ENCODE results near the gene ANO1.

Gene ANO1

DNA sequence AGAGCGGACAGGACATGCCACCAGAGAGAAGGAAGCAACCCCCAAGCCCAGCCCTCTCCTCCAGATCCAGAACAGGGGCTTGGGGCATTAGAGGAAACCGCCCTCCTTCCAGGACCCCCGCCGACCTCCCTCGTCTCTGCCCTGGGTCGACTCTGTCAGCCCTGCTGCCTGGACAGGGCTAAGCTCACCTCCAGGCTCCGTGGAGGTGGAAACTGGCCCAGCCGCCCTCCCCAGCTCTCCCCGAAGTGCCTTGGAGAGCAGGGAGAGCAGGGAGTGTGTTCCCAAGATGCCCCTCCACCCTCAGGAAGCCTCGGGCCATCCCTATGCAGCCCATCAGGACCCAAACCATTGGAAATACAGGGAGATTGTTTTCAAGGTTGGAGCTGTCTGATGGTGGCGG, 26.8 kb downstream of the ANO1 start:
- H3K4me3 ChIP-seq (ENCODE audit: insufficient read depth, low read depth, low read length, poor library complexity, severe bottlenecking): no peak overlapping the region
- no peak for DNase-seq
- H3K9me3 ChIP-seq (ENCODE audit: control insufficient read depth, low read length): no peaks in the 10 kb centered on the region
- H3K36me3 ChIP-seq (ENCODE audit: control insufficient read depth, insufficient read depth, low read length): no peaks in the 10 kb centered on the region
- no peaks in the 10 kb centered on the region for H3K4me1 ChIP-seq (ENCODE audit: control insufficient read depth, insufficient read depth, low read length, poor library complexity, severe bottlenecking)
- peaks cover 7% of the 10 kb centered on the region for H3K27me3 ChIP-seq (replicated peaks; ENCODE audit: control insufficient read depth, insufficient read depth, low read length, poor library complexity, severe bottlenecking)
- no peak overlapping the region for H3K27ac ChIP-seq (ENCODE audit: insufficient read depth, low read length, poor library complexity, severe bottlenecking)

DNA sequence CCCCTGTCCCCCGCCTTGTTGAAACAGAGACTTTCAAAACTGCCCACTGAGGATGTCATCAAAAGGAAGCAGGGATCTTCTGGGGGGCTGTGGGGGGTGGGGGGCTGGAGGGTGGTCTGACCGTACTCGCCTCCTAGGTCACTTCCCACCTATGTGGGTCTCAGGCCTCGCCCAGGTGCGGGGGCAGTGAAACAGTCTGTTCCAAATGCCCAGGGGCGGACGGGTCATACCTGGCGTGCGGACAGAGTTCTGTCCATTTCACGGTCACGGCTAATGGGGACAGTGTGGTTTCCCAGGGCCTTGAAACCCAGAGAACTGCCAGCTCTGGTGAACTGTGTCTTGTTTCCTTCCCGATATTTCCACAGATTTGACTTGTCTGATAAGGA, 27.2 kb downstream of the ANO1 start:
- H3K36me3 ChIP-seq (ENCODE audit: control insufficient read depth, insufficient read depth, low read length): no peaks in the 10 kb centered on the region
- H3K4me3 ChIP-seq (ENCODE audit: insufficient read depth, low read depth, low read length, poor library complexity, severe bottlenecking): no peak overlapping the region
- peaks cover 7% of the 10 kb centered on the region for H3K27me3 ChIP-seq (replicated peaks; ENCODE audit: control insufficient read depth, insufficient read depth, low read length, poor library complexity, severe bottlenecking)
- no peaks in the 10 kb centered on the region for H3K9me3 ChIP-seq (ENCODE audit: control insufficient read depth, low read length)
- no peak for DNase-seq
- no peak overlapping the region for H3K27ac ChIP-seq (ENCODE audit: insufficient read depth, low read length, poor library complexity, severe bottlenecking)
- no peaks in the 10 kb centered on the region for H3K4me1 ChIP-seq (ENCODE audit: control insufficient read depth, insufficient read depth, low read length, poor library complexity, severe bottlenecking)

DNA sequence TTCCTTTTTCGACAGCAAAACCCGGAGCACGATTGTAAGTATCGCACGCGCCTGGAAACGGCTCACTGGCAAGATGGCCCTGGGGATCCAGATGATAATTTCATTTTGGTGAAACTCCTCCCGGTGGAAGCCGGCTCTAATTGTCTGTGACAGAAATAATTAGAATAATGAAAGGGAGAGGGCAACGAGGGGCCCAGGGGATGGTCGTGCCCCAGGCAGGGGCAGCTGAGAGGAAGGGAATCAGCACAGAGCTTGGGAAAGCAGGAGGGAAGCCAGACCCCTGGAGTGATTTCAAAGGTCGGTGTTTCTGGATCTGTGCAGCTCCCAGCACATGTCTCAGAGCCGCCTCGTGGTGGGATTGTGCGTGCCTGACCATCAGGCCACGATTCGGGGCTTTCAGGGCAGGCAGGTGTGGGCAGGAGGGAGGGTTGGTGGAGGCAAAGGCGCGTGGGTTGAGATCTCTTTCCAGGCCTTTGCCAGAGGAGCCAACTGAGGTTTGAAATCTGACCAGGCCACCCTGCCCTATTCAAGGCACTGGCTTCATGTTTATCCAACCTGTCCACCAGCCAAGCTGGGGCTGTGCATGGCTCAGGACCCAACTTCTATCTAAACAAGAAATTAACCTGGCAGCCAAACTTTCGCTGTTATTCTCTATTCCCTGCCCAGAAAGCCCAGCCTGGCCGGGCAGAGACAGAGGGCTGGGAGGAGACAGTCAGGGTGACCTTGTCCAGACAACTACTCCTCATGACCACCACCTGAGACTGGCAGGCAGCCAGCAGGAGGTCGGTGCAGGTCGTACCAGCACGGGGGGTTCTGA, 27.8 kb downstream of the ANO1 start:
- Histone ChIP-seq H3K9me3 (ENCODE audit: control insufficient read depth, low read length) (no peaks in the 10 kb centered on the region), H3K36me3 (ENCODE audit: control insufficient read depth, insufficient read depth, low read length) (no peaks in the 10 kb centered on the region), H3K27me3 (replicated peaks; ENCODE audit: control insufficient read depth, insufficient read depth, low read length, poor library complexity, severe bottlenecking) (peaks cover 7% of the 10 kb centered on the region), H3K27ac (ENCODE audit: insufficient read depth, low read length, poor library complexity, severe bottlenecking) (no peak overlapping the region), H3K4me3 (ENCODE audit: insufficient read depth, low read depth, low read length, poor library complexity, severe bottlenecking) (no peak overlapping the region), H3K4me1 (ENCODE audit: control insufficient read depth, insufficient read depth, low read length, poor library complexity, severe bottlenecking) (no peaks in the 10 kb centered on the region)
- DNase-seq: no peak

DNA sequence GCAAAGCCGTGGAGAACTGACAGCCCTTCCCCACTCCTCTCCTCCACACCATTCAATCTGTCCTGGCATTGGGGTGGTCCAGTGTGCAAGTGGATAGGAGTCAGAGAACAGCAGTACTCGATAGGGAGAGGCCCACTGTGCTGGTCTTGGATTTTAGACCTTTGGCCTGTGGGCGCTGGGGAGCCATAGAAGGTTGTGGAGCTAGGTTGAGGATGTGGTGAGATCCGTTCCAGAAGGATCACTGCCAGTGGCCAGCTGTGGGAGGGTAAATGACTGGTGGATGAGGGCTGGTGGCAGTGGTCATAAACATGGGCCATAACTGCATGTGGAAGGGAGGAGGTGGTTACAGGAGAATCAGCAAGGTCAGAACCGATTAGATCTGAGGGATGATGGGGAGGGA, 28.6 kb downstream of the ANO1 start:
- Histone ChIP-seq H3K4me3 (ENCODE audit: insufficient read depth, low read depth, low read length, poor library complexity, severe bottlenecking) (no peak overlapping the region), H3K4me1 (ENCODE audit: control insufficient read depth, insufficient read depth, low read length, poor library complexity, severe bottlenecking) (no peaks in the 10 kb centered on the region), H3K27me3 (replicated peaks; ENCODE audit: control insufficient read depth, insufficient read depth, low read length, poor library complexity, severe bottlenecking) (peaks cover 7% of the 10 kb centered on the region), H3K27ac (ENCODE audit: insufficient read depth, low read length, poor library complexity, severe bottlenecking) (no peak overlapping the region), H3K36me3 (ENCODE audit: control insufficient read depth, insufficient read depth, low read length) (no peaks in the 10 kb centered on the region), H3K9me3 (ENCODE audit: control insufficient read depth, low read length) (no peaks in the 10 kb centered on the region)
- no peak for DNase-seq

DNA sequence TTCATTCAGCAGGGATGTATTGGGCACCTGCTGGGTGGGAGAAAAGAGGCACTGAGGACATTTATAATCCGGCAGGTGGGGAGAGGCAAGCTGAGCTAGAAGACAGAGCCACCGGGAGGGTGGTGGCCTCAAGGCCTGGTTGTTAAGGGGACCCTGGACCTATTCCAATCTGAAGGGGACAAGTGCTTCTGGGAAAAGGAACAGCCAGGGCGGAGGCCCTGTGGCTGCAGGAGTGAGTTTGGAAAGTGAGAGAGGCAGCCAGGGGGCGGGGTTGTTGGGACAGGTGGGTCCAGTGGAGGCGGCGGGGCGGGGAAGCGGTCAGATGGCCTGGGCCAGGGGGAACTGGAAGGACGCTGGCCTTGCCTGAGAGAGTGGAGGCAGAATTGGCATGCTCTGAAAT, 29.1 kb downstream of the ANO1 start:
- H3K36me3 ChIP-seq (ENCODE audit: control insufficient read depth, insufficient read depth, low read length): no peaks in the 10 kb centered on the region
- H3K4me3 ChIP-seq (ENCODE audit: insufficient read depth, low read depth, low read length, poor library complexity, severe bottlenecking): no peak overlapping the region
- no peak overlapping the region for H3K27ac ChIP-seq (ENCODE audit: insufficient read depth, low read length, poor library complexity, severe bottlenecking)
- no peak for DNase-seq
- H3K9me3 ChIP-seq (ENCODE audit: control insufficient read depth, low read length): no peaks in the 10 kb centered on the region
- peaks cover 7% of the 10 kb centered on the region for H3K27me3 ChIP-seq (replicated peaks; ENCODE audit: control insufficient read depth, insufficient read depth, low read length, poor library complexity, severe bottlenecking)
- H3K4me1 ChIP-seq (ENCODE audit: control insufficient read depth, insufficient read depth, low read length, poor library complexity, severe bottlenecking): no peaks in the 10 kb centered on the region

DNA sequence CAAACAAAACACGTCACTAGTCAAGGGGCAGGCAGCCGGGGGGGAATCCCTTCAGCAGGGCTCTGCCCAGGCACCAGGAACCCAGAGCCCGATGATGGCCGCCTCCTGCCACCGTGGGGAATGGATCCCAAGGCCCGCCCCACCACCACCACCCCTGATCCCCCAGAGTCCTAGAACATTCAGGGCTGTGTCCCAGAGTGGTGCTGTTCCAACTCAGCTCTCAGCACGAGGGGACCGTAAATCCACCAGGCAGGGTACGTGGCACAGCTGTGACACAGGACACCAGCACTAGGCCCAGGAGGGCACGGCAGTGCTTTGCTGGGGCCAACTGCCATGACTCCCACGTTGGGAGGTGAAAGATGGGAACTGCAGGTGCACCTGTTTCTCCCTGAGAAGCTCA, 29.6 kb downstream of the ANO1 start:
- peaks cover 4% of the 10 kb centered on the region for H3K27me3 ChIP-seq (replicated peaks; ENCODE audit: control insufficient read depth, insufficient read depth, low read length, poor library complexity, severe bottlenecking)

DNA sequence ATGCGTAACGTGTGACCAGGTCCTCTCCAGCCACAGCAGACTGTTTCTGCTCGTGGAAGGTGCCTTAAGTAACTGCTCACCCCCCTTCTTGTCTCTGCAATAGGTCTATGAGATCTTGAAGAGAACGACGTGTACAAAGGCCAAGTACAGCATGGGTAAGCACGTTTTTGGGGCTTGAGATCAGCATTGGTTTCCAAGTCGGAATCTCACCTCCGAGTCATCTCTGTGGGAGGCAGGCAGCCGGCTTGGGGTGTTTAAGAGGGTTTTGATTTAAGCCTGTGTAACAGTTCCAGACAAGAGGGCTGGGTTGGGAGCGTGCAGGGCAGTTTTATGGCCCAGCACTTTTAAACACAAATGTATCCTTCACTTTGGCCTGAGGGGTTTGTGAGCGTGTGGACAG, 30.1 kb downstream of the ANO1 start:
- no peak for DNase-seq
- Histone ChIP-seq H3K9me3 (ENCODE audit: control insufficient read depth, low read length) (no peaks in the 10 kb centered on the region), H3K4me3 (ENCODE audit: insufficient read depth, low read depth, low read length, poor library complexity, severe bottlenecking) (no peak overlapping the region), H3K27me3 (replicated peaks; ENCODE audit: control insufficient read depth, insufficient read depth, low read length, poor library complexity, severe bottlenecking) (no peaks in the 10 kb centered on the region), H3K27ac (ENCODE audit: insufficient read depth, low read length, poor library complexity, severe bottlenecking) (no peak overlapping the region), H3K4me1 (ENCODE audit: control insufficient read depth, insufficient read depth, low read length, poor library complexity, severe bottlenecking) (no peaks in the 10 kb centered on the region), H3K36me3 (ENCODE audit: control insufficient read depth, insufficient read depth, low read length) (no peaks in the 10 kb centered on the region)

More for the DNA sequence above, 29.6 kb downstream of the ANO1 start:
- H3K27ac ChIP-seq (ENCODE audit: insufficient read depth, low read length, poor library complexity, severe bottlenecking): no peak overlapping the region
- H3K9me3 ChIP-seq (ENCODE audit: control insufficient read depth, low read length): no peaks in the 10 kb centered on the region
- no peaks in the 10 kb centered on the region for H3K36me3 ChIP-seq (ENCODE audit: control insufficient read depth, insufficient read depth, low read length)
- DNase-seq: no peak
- no peak overlapping the region for H3K4me3 ChIP-seq (ENCODE audit: insufficient read depth, low read depth, low read length, poor library complexity, severe bottlenecking)
- H3K4me1 ChIP-seq (ENCODE audit: control insufficient read depth, insufficient read depth, low read length, poor library complexity, severe bottlenecking): no peaks in the 10 kb centered on the region

DNA sequence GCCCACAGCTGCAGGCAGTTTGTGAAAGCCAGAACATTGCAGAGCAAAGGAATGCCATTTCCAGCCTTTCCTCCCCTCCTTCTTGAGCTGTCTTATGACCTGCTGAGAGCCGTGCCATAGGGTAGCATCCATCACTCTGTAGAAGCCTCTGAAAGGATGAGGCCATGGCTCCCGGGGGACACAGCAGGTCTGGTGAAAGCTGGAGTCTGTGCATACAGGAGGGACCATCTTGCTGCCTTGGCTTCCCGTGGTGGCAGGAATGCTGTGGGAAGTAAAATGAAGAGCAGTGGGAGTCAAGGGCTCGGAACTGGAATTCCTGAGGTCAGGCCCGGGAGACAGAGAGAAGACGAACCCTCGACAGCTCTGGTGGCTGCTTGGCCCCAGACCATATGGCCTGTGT, 30.9 kb downstream of the ANO1 start:
- no peak overlapping the region for H3K27ac ChIP-seq (ENCODE audit: insufficient read depth, low read length, poor library complexity, severe bottlenecking)
- no peak overlapping the region for H3K4me3 ChIP-seq (ENCODE audit: insufficient read depth, low read depth, low read length, poor library complexity, severe bottlenecking)
- H3K36me3 ChIP-seq (ENCODE audit: control insufficient read depth, insufficient read depth, low read length): no peaks in the 10 kb centered on the region
- DNase-seq: no peak
- no peaks in the 10 kb centered on the region for H3K4me1 ChIP-seq (ENCODE audit: control insufficient read depth, insufficient read depth, low read length, poor library complexity, severe bottlenecking)
- H3K27me3 ChIP-seq (replicated peaks; ENCODE audit: control insufficient read depth, insufficient read depth, low read length, poor library complexity, severe bottlenecking): no peaks in the 10 kb centered on the region
- no peaks in the 10 kb centered on the region for H3K9me3 ChIP-seq (ENCODE audit: control insufficient read depth, low read length)

DNA sequence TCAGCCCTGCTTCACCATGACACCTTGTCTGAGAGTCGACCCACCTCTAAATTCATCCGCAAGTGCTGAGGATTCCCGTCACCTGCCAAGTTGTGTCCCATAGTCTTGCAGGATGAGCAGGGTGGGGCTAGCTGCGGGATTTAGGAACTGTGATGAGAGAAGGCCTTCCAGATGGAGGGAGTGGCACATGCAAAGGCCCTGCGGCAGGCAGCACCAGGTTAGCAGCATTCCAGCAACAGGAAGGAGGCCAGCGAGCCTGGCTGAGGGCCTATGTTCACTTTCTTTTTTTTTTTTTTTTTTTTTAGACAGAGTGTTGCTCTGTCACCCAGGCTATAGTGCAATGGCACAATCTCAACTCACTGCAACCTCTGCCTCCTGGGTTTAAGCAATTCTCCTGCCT, 31.8 kb downstream of the ANO1 start:
- H3K9me3 ChIP-seq (ENCODE audit: control insufficient read depth, low read length): no peaks in the 10 kb centered on the region
- no peak for DNase-seq
- H3K27ac ChIP-seq (ENCODE audit: insufficient read depth, low read length, poor library complexity, severe bottlenecking): no peak overlapping the region
- no peak overlapping the region for H3K4me3 ChIP-seq (ENCODE audit: insufficient read depth, low read depth, low read length, poor library complexity, severe bottlenecking)
- H3K27me3 ChIP-seq (replicated peaks; ENCODE audit: control insufficient read depth, insufficient read depth, low read length, poor library complexity, severe bottlenecking): no peaks in the 10 kb centered on the region
- no peaks in the 10 kb centered on the region for H3K36me3 ChIP-seq (ENCODE audit: control insufficient read depth, insufficient read depth, low read length)
- no peaks in the 10 kb centered on the region for H3K4me1 ChIP-seq (ENCODE audit: control insufficient read depth, insufficient read depth, low read length, poor library complexity, severe bottlenecking)

DNA sequence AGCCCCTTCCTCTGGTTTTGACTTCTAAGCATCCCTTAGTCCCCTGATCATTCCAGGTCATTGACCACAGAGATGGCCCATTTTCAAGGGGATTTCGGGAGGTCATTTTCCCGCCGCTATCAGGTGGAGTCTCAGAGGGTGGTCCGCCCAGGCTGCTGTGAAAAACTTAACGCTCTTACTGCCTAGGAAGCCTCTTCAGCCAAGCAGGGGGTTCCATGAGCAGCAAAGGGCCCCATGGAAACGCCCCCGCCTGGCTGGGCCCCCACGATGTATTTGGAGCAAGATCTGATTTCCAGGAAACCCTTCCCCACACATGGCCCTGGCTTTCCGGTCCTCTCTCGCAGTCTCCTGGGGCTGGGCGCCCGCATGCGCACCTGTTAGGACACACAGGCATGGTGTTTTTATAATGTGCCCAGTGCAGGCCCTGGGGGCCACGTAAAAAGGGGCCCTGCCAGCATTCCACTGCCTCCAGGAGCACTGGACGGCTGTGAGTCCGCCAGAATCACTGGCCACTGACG, 32.5 kb downstream of the ANO1 start:
- Histone ChIP-seq H3K27me3 (replicated peaks; ENCODE audit: control insufficient read depth, insufficient read depth, low read length, poor library complexity, severe bottlenecking) (no peaks in the 10 kb centered on the region), H3K4me1 (ENCODE audit: control insufficient read depth, insufficient read depth, low read length, poor library complexity, severe bottlenecking) (no peaks in the 10 kb centered on the region), H3K27ac (ENCODE audit: insufficient read depth, low read length, poor library complexity, severe bottlenecking) (no peak overlapping the region), H3K9me3 (ENCODE audit: control insufficient read depth, low read length) (no peaks in the 10 kb centered on the region), H3K36me3 (ENCODE audit: control insufficient read depth, insufficient read depth, low read length) (no peaks in the 10 kb centered on the region), H3K4me3 (ENCODE audit: insufficient read depth, low read depth, low read length, poor library complexity, severe bottlenecking) (no peak overlapping the region)
- no peak for DNase-seq
